DND-41 (cell line): ENCODE measurements around the gene TFF3.

ENCODE experiments used
- CTCF ChIP-seq: IDR thresholded peaks from 2 replicates; pipeline ENCODE4 v1.5.1; 2012; ENCODE audit warnings: borderline replicate concordance, low read length, moderate library complexity, mild to moderate bottlenecking; ENCODE audit not compliant: poor library complexity, severe bottlenecking; ENCODE audit errors: extremely low read depth
- EZH2 ChIP-seq: IDR thresholded peaks from 3 replicates; pipeline ENCODE4 v1.6.1; 2012; ENCODE audit warnings: borderline replicate concordance, low read depth, mild to moderate bottlenecking, moderate library complexity, low read length, inconsistent platforms; ENCODE audit not compliant: severe bottlenecking

GRCh38 chr21:42282715-42283114 is 32.5 kb downstream of the TFF3 start:
- TF ChIP-seq CTCF (no peak), EZH2 (no peak)
